Endothelial cell of umbilical vein (primary cell): ENCODE measurements around the gene TMEM120A.
"Not testable (repeated sequence)": the region's sequence is repeated elsewhere in the genome, so short reads cannot be mapped to it uniquely, and the experiment has no call there.

Source experiments
- EZH2 ChIP-seq: IDR thresholded peaks from 2 replicates; pipeline ENCODE4 v1.6.1; 2012; ENCODE audit warnings: borderline replicate concordance, low read depth, mild to moderate bottlenecking, moderate library complexity, low read length, inconsistent platforms; ENCODE audit not compliant: severe bottlenecking
- JUN ChIP-seq: IDR thresholded peaks from 2 replicates; pipeline ENCODE4 v1.6.1; 2011; ENCODE audit warnings: borderline replicate concordance, low read depth; ENCODE audit not compliant: insufficient read length, insufficient read depth
- MYC ChIP-seq: IDR thresholded peaks from one replicate; pipeline ENCODE4 v1.6.1; 2011; ENCODE audit warnings: mild to moderate bottlenecking, low read depth, low read length
- POLR2A ChIP-seq: IDR thresholded peaks from 2 replicates; pipeline ENCODE4 v1.6.1; 2012; ENCODE audit warnings: low read depth, mild to moderate bottlenecking, control low read depth, low read length
- POLR2AphosphoS5 ChIP-seq: IDR thresholded peaks from 2 replicates; pipeline ENCODE4 v1.6.1; 2012; ENCODE audit warnings: low read depth, mild to moderate bottlenecking, control low read depth, low read length, moderate library complexity; ENCODE audit not compliant: insufficient read depth
- TF ChIP-seq, protein P1 (sequence below), 2 donors: IDR thresholded peaks; 1 replicate in 1 of 2; 2 replicates in 1 of 2; pipeline ENCODE4 v1.5.1; 2011; ENCODE audit warnings: low read length in 2 of 2, mild to moderate bottlenecking in 2 of 2, moderate library complexity in 2 of 2, control low read depth in 1 of 2, inconsistent platforms in 1 of 2, low read depth in 1 of 2; ENCODE audit not compliant: insufficient read depth in 1 of 2; ENCODE audit errors: extremely low read depth in 1 of 2
- TF ChIP-seq, protein P2 (sequence below): IDR thresholded peaks from 2 replicates; pipeline ENCODE4 v1.6.1; 2011; ENCODE audit not compliant: insufficient read depth, insufficient read length

DNA sequence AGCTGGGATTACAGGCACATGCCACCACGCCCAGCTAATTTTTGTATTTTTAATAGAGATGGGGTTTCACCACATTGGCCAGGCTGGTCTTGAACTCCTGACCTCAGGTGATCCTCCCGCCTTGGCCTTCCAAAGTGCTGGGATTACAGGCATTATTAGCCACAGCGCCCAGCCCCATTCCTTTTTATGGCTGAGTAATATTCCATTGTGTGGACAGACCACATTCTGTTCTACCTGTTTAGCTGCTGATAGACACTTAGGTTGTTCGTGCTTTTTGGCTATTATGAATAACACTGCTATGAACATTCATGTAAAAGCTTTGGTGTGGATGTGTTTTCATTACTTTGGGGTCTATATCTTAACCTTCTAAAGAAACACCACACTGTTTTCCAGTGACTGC, 24.1 kb upstream of the TMEM120A start:
- TF ChIP-seq, protein P1, sequence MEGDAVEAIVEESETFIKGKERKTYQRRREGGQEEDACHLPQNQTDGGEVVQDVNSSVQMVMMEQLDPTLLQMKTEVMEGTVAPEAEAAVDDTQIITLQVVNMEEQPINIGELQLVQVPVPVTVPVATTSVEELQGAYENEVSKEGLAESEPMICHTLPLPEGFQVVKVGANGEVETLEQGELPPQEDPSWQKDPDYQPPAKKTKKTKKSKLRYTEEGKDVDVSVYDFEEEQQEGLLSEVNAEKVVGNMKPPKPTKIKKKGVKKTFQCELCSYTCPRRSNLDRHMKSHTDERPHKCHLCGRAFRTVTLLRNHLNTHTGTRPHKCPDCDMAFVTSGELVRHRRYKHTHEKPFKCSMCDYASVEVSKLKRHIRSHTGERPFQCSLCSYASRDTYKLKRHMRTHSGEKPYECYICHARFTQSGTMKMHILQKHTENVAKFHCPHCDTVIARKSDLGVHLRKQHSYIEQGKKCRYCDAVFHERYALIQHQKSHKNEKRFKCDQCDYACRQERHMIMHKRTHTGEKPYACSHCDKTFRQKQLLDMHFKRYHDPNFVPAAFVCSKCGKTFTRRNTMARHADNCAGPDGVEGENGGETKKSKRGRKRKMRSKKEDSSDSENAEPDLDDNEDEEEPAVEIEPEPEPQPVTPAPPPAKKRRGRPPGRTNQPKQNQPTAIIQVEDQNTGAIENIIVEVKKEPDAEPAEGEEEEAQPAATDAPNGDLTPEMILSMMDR (IDR thresholded peaks at IDR 0.05; ENCODE audit: extremely low read depth in 1 of 2, insufficient read depth in 1 of 2, low read depth in 1 of 2, low read length in 2 of 2): not testable (repeated sequence)
- TF ChIP-seq, protein P2, sequence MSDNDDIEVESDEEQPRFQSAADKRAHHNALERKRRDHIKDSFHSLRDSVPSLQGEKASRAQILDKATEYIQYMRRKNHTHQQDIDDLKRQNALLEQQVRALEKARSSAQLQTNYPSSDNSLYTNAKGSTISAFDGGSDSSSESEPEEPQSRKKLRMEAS: not testable (repeated sequence)
- TF ChIP-seq POLR2A, JUN, POLR2AphosphoS5, EZH2, MYC: not testable (repeated sequence)
